ENCODE measurements around the gene SETD5. TPM values are rescaled to one million over a fixed set of nuclear protein-coding genes. Genes with fewer than 3 reads are reported as not detected.

The SETD5 gene
- total and polyA plus RNA-seq, 2 of the 4 experiments (the other 2 are of a cell fraction): 42.7 to 62.9 TPM

DNA sequence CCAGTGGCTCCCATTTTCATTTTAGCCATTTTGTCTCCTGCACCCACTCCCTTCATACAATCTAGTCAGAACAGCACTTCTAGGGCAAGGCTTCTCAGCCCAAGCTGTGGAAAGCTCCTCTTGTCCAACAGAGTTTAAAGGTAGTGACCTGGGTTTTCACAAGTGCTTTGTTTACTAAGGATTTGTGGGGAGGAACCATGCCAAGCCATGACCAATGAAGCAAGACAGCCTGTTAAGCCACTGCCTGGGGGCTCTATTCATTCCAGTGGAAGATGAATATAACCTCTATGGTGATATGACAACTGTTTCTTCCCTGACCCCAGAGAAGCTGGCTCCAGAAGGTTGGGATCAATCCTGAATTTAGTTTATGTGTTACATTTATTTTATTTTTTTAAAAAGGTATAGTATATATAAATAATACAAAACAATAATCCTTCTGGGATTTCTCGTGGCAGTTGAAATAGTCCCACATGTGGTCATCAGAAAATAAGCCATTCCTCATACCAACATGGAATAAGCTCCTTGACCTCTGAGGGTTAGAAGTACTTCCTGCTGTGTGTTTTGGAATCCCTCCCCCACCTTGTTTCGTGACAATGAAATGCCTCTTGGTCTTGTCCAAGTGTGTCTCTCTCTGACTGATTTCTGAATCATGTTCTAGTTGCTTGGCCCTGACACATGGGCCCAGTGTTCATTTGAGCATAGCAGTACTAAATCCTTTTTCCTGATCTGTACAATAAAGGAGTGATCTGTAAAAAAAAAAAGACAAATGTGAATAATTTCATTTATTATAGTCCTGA is 47.9 kb upstream of the SETD5 start:
- Histone ChIP-seq H2BK120ac (ENCODE audit: low read depth, low read length) (peak overlapping the region; percentile 17), H3K18ac (ENCODE audit: low read depth, low read length) (no peak overlapping the region), H2BK5ac (ENCODE audit: low read depth, low read length, poor library complexity, severe bottlenecking) (peak overlapping the region; percentile 55), H4K20me1 (ENCODE audit: insufficient read depth, low read length) (0 out of 2 replicates have a peak, but pooled peaks cover 4% of the 10 kb centered on the region), H4K91ac (ENCODE audit: insufficient read depth, low read depth, low read length) (peak overlapping the region; percentile 21; the same call in 1 of the 2 replicates), H3K56ac (ENCODE audit: extremely low read depth, insufficient read depth, low read length) (no peak overlapping the region), H2BK20ac (ENCODE audit: low read depth, low read length) (no peak overlapping the region), H4K5ac (ENCODE audit: low read depth, low read length) (no peak overlapping the region), H3K36me3 (ENCODE audit: control insufficient read depth, insufficient read depth, low read length) (no peaks in the 10 kb centered on the region), H3K4ac (ENCODE audit: low read depth, low read length) (0 out of 2 replicates have a peak overlapping the region, but pooled peaks have one; percentile 54), H3K9me3 (ENCODE audit: control insufficient read depth, insufficient read depth, low read length) (no peaks in the 10 kb centered on the region), H2AFZ (replicated peaks; ENCODE audit: low read length, poor library complexity) (no peak overlapping the region), H3K9me1 (ENCODE audit: insufficient read depth, low read length) (peaks cover 10% of the 10 kb centered on the region), H3K27me3 (ENCODE audit: control insufficient read depth, insufficient read depth, low read length) (no peaks in the 10 kb centered on the region), H3K9ac (ENCODE audit: low read depth, low read length) (no peak overlapping the region), H4K8ac (ENCODE audit: low read depth in 2 of 2, low read length in 2 of 2) (peak overlapping the region in 1 of 2 experiments; percentile 20; a peak in 2 of 4 replicates), H3K23ac (ENCODE audit: low read depth, low read length) (no peak overlapping the region; the same call in 1 of the 2 replicates), H3K27ac (ENCODE audit: insufficient read depth, low read length) (peak overlapping the region; percentile 41), H2AK5ac (ENCODE audit: low read depth, low read length) (peak overlapping the region; percentile 51), H3K4me2 (ENCODE audit: low read depth, low read length) (no peak overlapping the region), H2BK15ac (ENCODE audit: low read depth, low read length) (no peak overlapping the region), H3K4me3 (ENCODE audit: insufficient read depth, low read depth, low read length) (no peak overlapping the region), H3K79me1 (ENCODE audit: low read depth in 1 of 2, low read length in 2 of 2) (peaks cover 0 to 4% of the 10 kb centered on the region in 2 experiments; a peak in 1 of 4 replicates), H2AK9ac (replicated peaks; ENCODE audit: low read depth, low read length, poor library complexity) (no peak overlapping the region), H3K4me1 (ENCODE audit: control insufficient read depth, insufficient read depth, low read length) (peaks cover 13% of the 10 kb centered on the region), H3K14ac (replicated peaks; ENCODE audit: low read depth, low read length) (0 out of 2 replicates have a peak overlapping the region, but pooled peaks have one; percentile 35)
- CTCF ChIA-PET: interaction anchor here (0.5 to 0.6 kb wide), 2 partner anchors 21 to 283 kb away, joined by 3 read pairs; no protein-coding TSS in a partner anchor
- ATAC-seq (ENCODE audit: low read depth) (peak; percentile 60), DNase-seq (peak; percentile 92)
- no CpG with 5 or more reads among the region's 2 CpGs for WGBS, 2 experiments (ENCODE audit: extremely low coverage in 2 of 2, insufficient read length in 1 of 2)
- dilution Hi-C loops (cut with HindIII; ENCODE audit: low sequenced_read_pairs, unreplicated experiment) (no loop called here), in situ Hi-C loops (cut with MboI; ENCODE audit: low sequenced_read_pairs) (loop anchor here (25.0 kb wide), 2 partner anchors 313 to 887 kb away; no protein-coding TSS in a partner anchor), intact Hi-C loops (cut with micrococcal nuclease) (loop anchor here (5.0 kb wide), 2 partner anchors 298 to 377 kb away; partner anchors contain the start of gene MTMR14)
- POLR2A ChIA-PET (ENCODE audit: unreplicated experiment): no interaction called here
- no TSS peak for BruUV-seq (replicated peaks)
- no peak for TF ChIP-seq BHLHE40 (IDR thresholded peaks at IDR 0.05; ENCODE audit: low read depth, low read length)
- no peak for TF ChIP-seq RCOR1 (IDR thresholded peaks at IDR 0.05; ENCODE audit: insufficient replicate concordance, low read length)
- TF ChIP-seq RFX5 (IDR thresholded peaks at IDR 0.05; ENCODE audit: low read depth, low read length): no peak
- TF ChIP-seq CEBPB (IDR thresholded peaks at IDR 0.05; ENCODE audit: low read depth, low read length): peak; percentile 60; the same call in 1 of the 2 replicates
- no peak for TF ChIP-seq MAFK (IDR thresholded peaks at IDR 0.05; ENCODE audit: low read depth, low read length)
- TF ChIP-seq FOS (IDR thresholded peaks at IDR 0.05; ENCODE audit: low read depth, low read length): 0 out of 2 replicates have a peak, but pooled peaks have one; percentile 15
- TF ChIP-seq, protein P1, sequence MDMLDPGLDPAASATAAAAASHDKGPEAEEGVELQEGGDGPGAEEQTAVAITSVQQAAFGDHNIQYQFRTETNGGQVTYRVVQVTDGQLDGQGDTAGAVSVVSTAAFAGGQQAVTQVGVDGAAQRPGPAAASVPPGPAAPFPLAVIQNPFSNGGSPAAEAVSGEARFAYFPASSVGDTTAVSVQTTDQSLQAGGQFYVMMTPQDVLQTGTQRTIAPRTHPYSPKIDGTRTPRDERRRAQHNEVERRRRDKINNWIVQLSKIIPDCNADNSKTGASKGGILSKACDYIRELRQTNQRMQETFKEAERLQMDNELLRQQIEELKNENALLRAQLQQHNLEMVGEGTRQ (IDR thresholded peaks at IDR 0.05; ENCODE audit: low read depth, low read length): no peak
- 0 out of 2 replicates have a peak, but pooled peaks have one; percentile 22 for TF ChIP-seq MXI1 (IDR thresholded peaks at IDR 0.05; ENCODE audit: borderline replicate concordance, low read depth, low read length)
- no peak for TF ChIP-seq CHD1 (IDR thresholded peaks at IDR 0.05; ENCODE audit: low read depth, low read length)

Measured in IMR-90 (cell line).